GM21717 (cell line): Measurements from ENCODE around the gene MAPRE2.
A peak's percentile ranks its signal among the peaks of the same experiment; 100 is the strongest.

ENCODE experiments used
- ATAC-seq: cut with Tn5 transposase; IDR thresholded peaks from one replicate; pipeline ENCODE4 v1.9.1; 2021; ENCODE audit warnings: mild to moderate bottlenecking, moderate library complexity; ENCODE audit not compliant: unreplicated experiment

Gene MAPRE2

GRCh38 chr18:35032113-35032512 lies 9.1 kb upstream of the MAPRE2 start:
- no peak for ATAC-seq

- no peak for ATAC-seq
Observed at GRCh38 chr18:35038029-35038428, 3.2 kb upstream of the MAPRE2 start.

GRCh38 chr18:35038881-35039491 lies 2.2 kb upstream of the MAPRE2 start:
- peak; percentile 37 for ATAC-seq

GRCh38 chr18:35040638-35040987 lies 600 bp upstream of the MAPRE2 start:
- no peak for ATAC-seq

- no peak for ATAC-seq
Observed at GRCh38 chr18:35041815-35042387, 688 bp downstream of the MAPRE2 start.

- ATAC-seq = no peak
Observed at GRCh38 chr18:35042389-35043071, 1.3 kb downstream of the MAPRE2 start.

GRCh38 chr18:35043207-35043606 lies 2.0 kb downstream of the MAPRE2 start:
- no peak for ATAC-seq

- ATAC-seq = no peak
Observed at GRCh38 chr18:35045121-35045520, 3.9 kb downstream of the MAPRE2 start.

GRCh38 chr18:35045806-35046205 lies 4.6 kb downstream of the MAPRE2 start:
- ATAC-seq = no peak

- ATAC-seq = no peak
Observed at GRCh38 chr18:35047697-35048292, 6.6 kb downstream of the MAPRE2 start.

- ATAC-seq = peak; percentile 5
Observed at GRCh38 chr18:35049111-35050027, 8.2 kb downstream of the MAPRE2 start.

- ATAC-seq = peak; percentile 44
Observed at GRCh38 chr18:35050028-35050546, 8.9 kb downstream of the MAPRE2 start.

- ATAC-seq = no peak
Observed at GRCh38 chr18:35050705-35051195, 9.5 kb downstream of the MAPRE2 start.

GRCh38 chr18:35051641-35052377 lies 10.6 kb downstream of the MAPRE2 start:
- ATAC-seq = no peak

GRCh38 chr18:35054401-35054800 lies 13.2 kb downstream of the MAPRE2 start:
- no peak for ATAC-seq

GRCh38 chr18:35055105-35055504 lies 13.9 kb downstream of the MAPRE2 start:
- no peak for ATAC-seq

GRCh38 chr18:35055726-35056125 lies 14.5 kb downstream of the MAPRE2 start:
- no peak for ATAC-seq

GRCh38 chr18:35059280-35059927 lies 18.2 kb downstream of the MAPRE2 start:
- ATAC-seq = no peak

GRCh38 chr18:35060122-35060815 lies 19.1 kb downstream of the MAPRE2 start:
- ATAC-seq = no peak
